Thymus (tissue), 11 donors: Measurements from ENCODE around the gene PAQR5. TPM values are rescaled to one million over a fixed set of nuclear protein-coding genes. Genes with fewer than 3 reads are reported as not detected.
"Not testable (repeated sequence)": the region's sequence is repeated elsewhere in the genome, so short reads cannot be mapped to it uniquely, and the experiment has no call there.

Experiments
- DNase-seq, 9 donors: peaks; one replicate each; pipeline ENCODE4 v3.0.0-alpha.2; 2013; ENCODE audit warnings: low spot score in 9 of 9, low read depth in 6 of 9, missing footprints in 1 of 9
- H3K27ac ChIP-seq, 2 donors: one replicate each; pipeline ENCODE4 v1.5.1; 2013; ENCODE audit warnings: control low read depth in 1 of 2, low read depth in 1 of 2, low read length in 1 of 2, mild to moderate bottlenecking in 1 of 2, moderate library complexity in 1 of 2
- H3K27me3 ChIP-seq, 2 donors: one replicate each; pipeline ENCODE4 v1.5.1; 2013; ENCODE audit warnings: low read length in 1 of 2; ENCODE audit not compliant: control insufficient read depth in 2 of 2, insufficient read depth in 1 of 2
- H3K36me3 ChIP-seq, 2 donors: one replicate each; pipeline ENCODE4 v1.5.1; 2013; ENCODE audit warnings: low read length in 1 of 2, mild to moderate bottlenecking in 1 of 2, moderate library complexity in 1 of 2; ENCODE audit not compliant: control insufficient read depth in 2 of 2, insufficient read depth in 2 of 2
- H3K4me1 ChIP-seq, 2 donors: one replicate each; pipeline ENCODE4 v1.5.1; 2013; ENCODE audit warnings: low read length in 2 of 2; ENCODE audit not compliant: control insufficient read depth in 2 of 2, insufficient read depth in 2 of 2
- H3K4me3 ChIP-seq, 2 donors: one replicate each; pipeline ENCODE4 v1.5.1; 2013; ENCODE audit warnings: low read length in 2 of 2, control low read depth in 1 of 2, mild to moderate bottlenecking in 1 of 2
- H3K9me3 ChIP-seq, 2 donors: one replicate each; pipeline ENCODE4 v1.5.1; 2013; ENCODE audit warnings: low read length in 1 of 2, mild to moderate bottlenecking in 1 of 2; ENCODE audit not compliant: control insufficient read depth in 2 of 2, insufficient read depth in 1 of 2
- WGBS: extraction: QIAGEN DNeasy Blood & Tissue Kit; methylation state at CpG from one replicate; pipeline ENCODE4 v1.1.7; 2013; 5-methylcytosine and 5-hydroxymethylcytosine counted together
- polyA plus RNA-seq: library from polyadenylated mRNA; stranded (reverse); fragments of 200-250 nt; gene quantifications from one replicate; pipeline ENCODE4 v1.2.3, GENCODE V29; 2013
- total RNA-seq: library from RNA; stranded (reverse); fragments of 120-200 nt; gene quantifications from one replicate; pipeline ENCODE4 v1.2.4, GENCODE V29; 2013
- donor health status: healthy.

The PAQR5 gene
- total and polyA plus RNA-seq, 2 donors: 0.14 to 0.25 TPM

DNA sequence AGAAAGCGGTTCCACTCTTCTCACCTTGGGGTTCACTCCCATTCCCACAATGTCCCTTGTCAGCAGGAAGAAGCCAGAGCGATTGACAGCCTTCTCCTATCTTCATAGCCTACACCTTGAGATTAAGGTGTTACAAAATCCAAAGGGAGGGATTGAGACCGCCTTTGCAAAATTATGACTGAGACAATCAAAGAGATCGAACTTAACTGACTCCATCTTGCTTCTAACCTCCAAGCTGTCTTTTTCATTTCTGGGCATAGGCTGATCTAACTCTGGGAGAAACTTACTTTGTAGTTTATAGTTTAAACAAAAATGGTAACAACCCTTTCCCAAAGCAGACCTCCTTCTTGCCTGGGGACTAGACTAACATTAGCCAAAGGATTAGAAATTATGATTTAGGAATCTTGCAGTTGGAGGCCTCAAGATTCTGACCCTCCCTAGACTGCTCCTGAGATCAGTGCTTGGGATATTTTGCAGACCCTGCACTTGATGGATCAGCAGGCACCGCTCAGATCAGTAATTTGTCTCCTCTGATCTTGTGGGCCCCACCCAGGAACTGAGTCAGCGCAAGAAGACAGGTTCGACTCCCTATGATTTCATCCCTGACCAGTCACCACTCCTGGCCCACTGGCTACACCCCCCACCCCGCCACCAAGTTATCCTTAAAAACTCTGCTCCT, 40.0 kb downstream of the PAQR5 start:
- WGBS: 97% methylated on average over 8 of the region's 8 CpGs
- no peaks in the 10 kb centered on the region for H3K4me1 ChIP-seq
- no peak for DNase-seq

DNA sequence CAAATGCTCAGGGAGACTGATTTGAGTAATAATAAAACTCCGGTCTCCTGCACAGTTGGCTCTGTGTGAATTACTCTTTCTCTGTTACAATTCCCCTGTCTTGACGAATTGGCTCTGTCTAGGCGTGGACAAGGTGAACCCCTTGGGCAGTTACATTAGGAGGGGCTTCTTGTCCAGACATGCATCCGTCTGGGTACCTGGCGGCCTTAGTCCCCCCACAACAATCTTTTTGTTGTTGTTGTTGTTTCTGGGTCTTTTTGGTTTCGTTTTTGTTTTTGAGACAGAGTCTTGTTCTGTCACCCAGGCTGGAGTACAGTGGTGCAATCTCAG, 40.5 kb downstream of the PAQR5 start:
- not testable (repeated sequence) for H3K36me3 ChIP-seq, H3K27ac ChIP-seq, H3K4me3 ChIP-seq, H3K4me1 ChIP-seq, DNase-seq, H3K27me3 ChIP-seq, H3K9me3 ChIP-seq
- 97% methylated on average over 6 of the region's 6 CpGs for WGBS

More for the DNA sequence above, 40.0 kb downstream of the PAQR5 start:
- H3K36me3 ChIP-seq: no peaks in the 10 kb centered on the region
- no peaks in the 10 kb centered on the region for H3K27me3 ChIP-seq
- no peak overlapping the region for H3K27ac ChIP-seq
- H3K9me3 ChIP-seq: no peaks in the 10 kb centered on the region
- no peak overlapping the region for H3K4me3 ChIP-seq

DNA sequence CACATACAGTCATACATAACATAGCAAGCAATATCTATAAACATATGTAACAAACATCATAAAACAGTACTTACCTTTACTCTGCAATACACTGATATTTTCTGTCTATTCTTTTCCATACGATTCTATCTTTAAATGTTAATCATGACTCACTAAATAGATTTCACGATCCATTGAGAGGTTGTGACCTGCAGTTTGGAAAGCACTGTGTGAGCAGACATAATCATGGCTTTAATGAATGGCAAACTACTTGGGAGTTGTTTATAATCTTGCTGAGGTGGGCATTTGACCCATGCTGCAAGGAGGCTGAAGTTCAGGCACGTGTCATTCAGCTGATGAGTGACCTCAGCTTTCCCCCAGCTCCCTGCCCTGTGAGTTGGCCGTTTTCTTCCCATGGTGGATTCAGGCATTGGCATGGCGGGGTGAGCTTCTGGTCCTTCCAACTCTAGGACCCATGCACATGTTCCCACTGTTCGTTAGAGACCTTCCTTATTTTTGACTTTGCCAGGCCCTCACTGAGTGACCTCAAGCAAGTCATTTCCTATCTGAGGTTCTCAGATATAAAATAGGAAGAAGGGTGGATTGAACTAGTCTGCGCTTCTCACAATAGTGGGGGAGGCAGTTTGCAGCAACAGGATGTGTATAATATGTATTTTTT, 41.7 kb downstream of the PAQR5 start:
- WGBS: 73% methylated on average over 7 of the region's 7 CpGs

DNA sequence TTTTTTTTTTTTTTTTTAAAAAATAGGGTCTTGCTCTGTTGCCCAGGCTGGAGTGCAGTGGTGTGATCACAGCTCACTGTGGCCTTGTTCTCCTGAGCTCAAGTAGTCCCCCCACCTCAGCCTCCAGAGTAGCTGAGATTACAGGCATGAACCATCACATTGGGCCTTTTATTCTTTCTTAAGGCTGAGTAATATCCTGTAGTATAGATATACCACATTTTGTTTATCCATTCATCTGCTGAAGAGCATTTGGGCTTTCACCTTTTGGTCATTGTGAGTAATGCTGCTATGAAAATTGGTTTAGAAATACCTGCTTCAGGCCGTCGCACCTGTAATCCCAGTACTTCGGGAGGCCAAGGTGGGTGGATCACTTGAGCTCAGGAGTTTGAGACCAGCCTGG, 42.6 kb downstream of the PAQR5 start:
- H3K4me1 ChIP-seq: no peaks in the 10 kb centered on the region
- WGBS: 97% methylated on average over 3 of the region's 3 CpGs
- no peaks in the 10 kb centered on the region for H3K36me3 ChIP-seq
- no peak overlapping the region for H3K27ac ChIP-seq
- H3K27me3 ChIP-seq: no peaks in the 10 kb centered on the region
- no peak overlapping the region for H3K4me3 ChIP-seq
- H3K9me3 ChIP-seq: no peaks in the 10 kb centered on the region
- no peak for DNase-seq

More for the DNA sequence above, 41.7 kb downstream of the PAQR5 start:
- H3K9me3 ChIP-seq: no peaks in the 10 kb centered on the region
- H3K36me3 ChIP-seq: no peaks in the 10 kb centered on the region
- no peak overlapping the region for H3K4me3 ChIP-seq
- DNase-seq: no peak
- no peaks in the 10 kb centered on the region for H3K27me3 ChIP-seq
- H3K4me1 ChIP-seq: no peaks in the 10 kb centered on the region
- H3K27ac ChIP-seq: no peak overlapping the region

DNA sequence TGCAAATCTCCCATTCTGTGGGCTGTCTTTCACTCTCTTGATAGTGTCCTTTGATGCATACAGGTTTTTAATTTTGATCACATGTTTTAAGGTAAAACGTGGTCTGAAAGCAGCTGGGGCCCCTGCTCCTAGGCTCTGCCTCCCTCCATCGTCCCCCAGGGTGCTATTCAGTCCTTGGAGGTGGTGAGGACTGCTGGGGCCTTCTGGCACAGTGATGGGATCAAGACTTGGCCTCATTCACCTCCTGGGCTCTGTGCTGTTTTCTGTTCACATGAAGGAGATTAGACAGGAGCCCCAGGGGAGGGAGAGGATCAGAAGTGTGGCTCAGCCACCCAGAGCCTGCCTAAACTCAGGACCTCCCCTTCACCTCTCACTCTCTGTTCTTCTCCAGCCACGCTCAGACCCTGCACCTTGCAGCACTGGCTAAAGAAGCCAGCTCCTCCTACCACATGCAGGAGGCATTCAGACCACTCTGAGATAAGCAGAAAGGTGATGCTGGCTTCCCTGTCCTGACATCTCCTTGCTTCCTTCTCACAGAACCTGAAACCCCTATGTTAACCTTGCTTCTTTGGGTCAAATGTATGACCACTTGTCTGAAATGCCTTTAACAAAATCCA, 43.9 kb downstream of the PAQR5 start:
- no peaks in the 10 kb centered on the region for H3K27me3 ChIP-seq
- H3K9me3 ChIP-seq: no peaks in the 10 kb centered on the region
- 80% methylated on average over 3 of the region's 3 CpGs for WGBS
- H3K36me3 ChIP-seq: no peaks in the 10 kb centered on the region
- no peaks in the 10 kb centered on the region for H3K4me1 ChIP-seq
- no peak overlapping the region for H3K27ac ChIP-seq
- DNase-seq: no peak
- no peak overlapping the region for H3K4me3 ChIP-seq

DNA sequence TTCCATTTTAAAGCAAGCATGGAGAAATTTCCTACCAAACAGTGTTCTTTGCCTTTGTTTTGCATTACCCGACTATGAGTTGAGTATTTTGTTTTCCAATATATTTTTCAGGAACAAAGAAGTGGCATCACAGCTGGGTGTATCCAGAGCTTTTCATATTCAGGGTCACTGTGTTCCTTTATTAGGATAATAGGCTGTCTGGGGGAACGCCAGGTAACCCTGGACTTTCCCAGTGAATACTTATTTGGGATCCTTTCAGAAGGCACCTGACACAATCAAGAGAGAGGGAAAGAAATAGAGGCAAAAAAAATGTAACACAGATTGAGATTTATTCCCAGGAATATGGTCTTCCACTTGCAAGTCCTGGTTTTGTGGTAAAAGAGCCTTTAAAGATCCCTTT, 44.4 kb downstream of the PAQR5 start:
- WGBS: 75% methylated on average over 2 of the region's 2 CpGs

DNA sequence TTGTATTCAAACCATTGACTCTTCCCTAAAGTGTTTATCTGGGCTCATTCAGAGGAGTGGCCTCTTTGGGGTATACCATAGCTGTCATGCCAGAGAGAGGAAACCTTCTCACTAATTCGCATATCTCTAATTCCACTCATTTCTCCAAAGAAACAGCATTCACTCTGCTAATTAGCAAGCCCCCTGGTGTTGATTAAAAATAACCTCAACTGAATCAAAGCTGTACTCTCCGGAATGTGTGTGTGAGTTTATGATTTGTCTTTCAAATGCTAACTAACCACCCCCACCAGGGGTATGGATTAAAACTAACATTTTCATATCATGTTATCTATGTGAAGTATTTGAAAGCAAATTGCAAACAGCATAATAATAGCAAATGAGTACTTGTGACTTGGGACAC, 45.5 kb downstream of the PAQR5 start:
- Histone ChIP-seq H3K36me3 (no peaks in the 10 kb centered on the region), H3K4me3 (no peak overlapping the region), H3K27me3 (no peaks in the 10 kb centered on the region), H3K9me3 (no peaks in the 10 kb centered on the region), H3K27ac (no peak overlapping the region), H3K4me1 (no peaks in the 10 kb centered on the region)
- 96% methylated on average over 2 of the region's 2 CpGs for WGBS
- no peak for DNase-seq

More for the DNA sequence above, 44.4 kb downstream of the PAQR5 start:
- Histone ChIP-seq H3K27ac (no peak overlapping the region), H3K9me3 (no peaks in the 10 kb centered on the region), H3K27me3 (no peaks in the 10 kb centered on the region), H3K36me3 (no peaks in the 10 kb centered on the region), H3K4me3 (no peak overlapping the region), H3K4me1 (no peaks in the 10 kb centered on the region)
- DNase-seq: no peak

DNA sequence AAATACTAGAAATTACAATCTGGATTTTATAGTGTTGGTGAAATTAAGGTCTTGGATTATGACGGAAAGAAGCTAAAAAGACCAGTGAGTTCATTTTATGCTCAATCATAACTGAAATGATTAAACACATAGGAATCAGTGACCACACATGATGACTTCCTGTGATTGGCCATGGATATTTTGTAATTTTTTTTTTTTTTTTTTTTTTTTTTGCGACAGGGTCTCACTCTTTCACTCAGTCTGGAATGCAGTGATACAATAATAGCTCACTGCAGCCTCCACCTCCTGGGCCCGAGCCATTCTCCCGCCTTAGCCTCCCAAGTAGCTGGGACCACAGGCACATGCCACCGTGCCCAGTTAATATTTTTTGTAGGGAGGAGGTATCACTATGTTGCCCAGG, 47.4 kb downstream of the PAQR5 start:
- 96% methylated on average over 5 of the region's 5 CpGs for WGBS
- no peak for DNase-seq
- Histone ChIP-seq H3K27ac (no peak overlapping the region), H3K9me3 (no peaks in the 10 kb centered on the region), H3K36me3 (no peaks in the 10 kb centered on the region), H3K4me3 (no peak overlapping the region), H3K27me3 (no peaks in the 10 kb centered on the region), H3K4me1 (no peaks in the 10 kb centered on the region)

DNA sequence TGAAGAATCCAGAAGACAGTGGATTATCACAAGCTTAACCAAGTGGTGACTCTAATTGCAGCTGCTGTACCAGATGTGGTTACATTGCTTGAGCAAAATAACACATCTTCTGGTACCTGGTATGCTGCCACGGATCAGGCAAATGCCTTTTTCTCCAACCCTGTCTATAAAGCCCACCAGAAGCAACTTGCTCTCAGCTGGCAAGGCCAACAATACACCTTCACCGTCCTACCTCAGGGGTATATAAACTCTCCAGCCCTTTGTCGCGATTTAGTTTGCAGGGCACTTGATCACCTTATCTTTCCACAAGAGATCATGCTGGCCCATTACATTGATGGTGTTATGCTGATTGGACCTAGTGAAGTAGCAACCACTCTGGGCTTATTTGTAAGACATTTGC, 52.6 kb downstream of the PAQR5 start:
- no peaks in the 10 kb centered on the region for H3K36me3 ChIP-seq
- H3K4me1 ChIP-seq: no peaks in the 10 kb centered on the region
- 90% methylated on average over 4 of the region's 4 CpGs for WGBS
- no peaks in the 10 kb centered on the region for H3K27me3 ChIP-seq
- no peak overlapping the region for H3K4me3 ChIP-seq
- H3K27ac ChIP-seq: no peak overlapping the region
- no peaks in the 10 kb centered on the region for H3K9me3 ChIP-seq
- no peak for DNase-seq
